ENCODE measurements around the gene NUB1.

DNA sequence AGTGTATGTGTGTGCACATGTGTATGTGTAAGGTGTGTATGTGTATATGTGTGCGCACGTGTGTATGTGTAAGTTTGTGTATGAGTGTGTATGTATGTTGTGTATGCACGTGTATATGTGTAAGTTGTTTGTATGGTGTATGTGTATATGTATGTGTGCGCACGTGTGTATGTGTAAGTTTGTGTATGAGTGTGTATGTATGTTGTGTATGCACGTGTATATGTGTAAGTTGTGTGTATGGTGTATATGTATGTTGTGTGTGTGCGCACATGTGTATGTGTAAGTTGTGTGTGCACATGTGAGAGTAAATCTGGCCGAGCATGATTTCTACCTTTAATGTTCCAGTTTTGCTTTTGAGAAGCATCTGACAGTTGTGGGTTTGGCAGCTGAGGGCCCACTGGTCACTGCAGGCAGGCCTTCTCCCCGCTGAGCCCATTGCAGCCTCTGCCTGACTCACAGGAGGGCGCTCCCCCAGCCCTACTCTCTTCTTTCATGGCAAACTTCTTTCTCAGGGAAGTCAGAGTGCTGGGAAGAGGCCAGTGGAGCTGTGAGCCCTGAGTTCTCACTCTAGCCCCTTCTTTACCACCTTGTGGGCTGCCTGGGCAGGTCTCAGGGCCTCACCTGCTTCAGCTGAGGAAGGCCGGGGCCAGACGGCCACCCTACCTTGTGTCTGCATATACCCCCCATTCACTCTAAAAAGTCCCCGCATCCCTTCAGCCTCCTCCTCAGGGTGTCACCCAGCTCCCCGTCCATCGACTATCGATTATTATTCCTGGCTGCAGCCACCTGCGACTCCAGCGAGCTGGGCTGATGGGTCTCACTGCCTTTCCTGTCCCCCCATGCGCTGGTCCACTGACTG lies 57.1 kb downstream of the NUB1 start:
- TF ChIP-seq, protein P1, sequence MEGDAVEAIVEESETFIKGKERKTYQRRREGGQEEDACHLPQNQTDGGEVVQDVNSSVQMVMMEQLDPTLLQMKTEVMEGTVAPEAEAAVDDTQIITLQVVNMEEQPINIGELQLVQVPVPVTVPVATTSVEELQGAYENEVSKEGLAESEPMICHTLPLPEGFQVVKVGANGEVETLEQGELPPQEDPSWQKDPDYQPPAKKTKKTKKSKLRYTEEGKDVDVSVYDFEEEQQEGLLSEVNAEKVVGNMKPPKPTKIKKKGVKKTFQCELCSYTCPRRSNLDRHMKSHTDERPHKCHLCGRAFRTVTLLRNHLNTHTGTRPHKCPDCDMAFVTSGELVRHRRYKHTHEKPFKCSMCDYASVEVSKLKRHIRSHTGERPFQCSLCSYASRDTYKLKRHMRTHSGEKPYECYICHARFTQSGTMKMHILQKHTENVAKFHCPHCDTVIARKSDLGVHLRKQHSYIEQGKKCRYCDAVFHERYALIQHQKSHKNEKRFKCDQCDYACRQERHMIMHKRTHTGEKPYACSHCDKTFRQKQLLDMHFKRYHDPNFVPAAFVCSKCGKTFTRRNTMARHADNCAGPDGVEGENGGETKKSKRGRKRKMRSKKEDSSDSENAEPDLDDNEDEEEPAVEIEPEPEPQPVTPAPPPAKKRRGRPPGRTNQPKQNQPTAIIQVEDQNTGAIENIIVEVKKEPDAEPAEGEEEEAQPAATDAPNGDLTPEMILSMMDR (IDR thresholded peaks at IDR 0.05; ENCODE audit: borderline replicate concordance, extremely low read depth, low read length, poor library complexity, severe bottlenecking): no peak
- TF ChIP-seq EZH2 (IDR thresholded peaks at IDR 0.05; ENCODE audit: borderline replicate concordance, low read depth, low read length, severe bottlenecking): no peak
